MCF 10A (cell line): ENCODE results near the gene C1orf210. TPM values are rescaled to one million over a fixed set of nuclear protein-coding genes. Genes with fewer than 3 reads are reported as not detected.

Source experiments
- BruUV-seq: library from RNA; stranded (reverse); fragments of 400-500 nt; replicated peaks from 2 replicates; lab custom pipeline; 2021; lab: Mats Ljungman, UMichigan
- CTCF ChIA-PET: fragments of 300-600 bp; sonication (Branson Sonifier 250); formaldehyde crosslinking; extraction: SDS; loops from one replicate; lab custom pipeline; 2021; ENCODE audit warnings: antibody characterized with exemption, inconsistent platforms; lab: Yijun Ruan, JAX
- POLR2A ChIA-PET: fragments of 300-600, 350-650 bp; sonication (Branson Sonifier 250); formaldehyde crosslinking; extraction: SDS; loops from one replicate; lab custom pipeline; 2020; ENCODE audit warnings: antibody characterized with exemption, inconsistent platforms; lab: Yijun Ruan, JAX
- DNase-seq: peaks from one replicate; pipeline ENCODE4 v3.0.0-alpha.2; 2018; ENCODE audit not compliant: unreplicated experiment
- H3K27ac Mint-ChIP-seq: one replicate; pipeline ENCODE4 v1.8.0; 2022; ENCODE audit warnings: mild to moderate bottlenecking, low read depth, mixed read lengths; ENCODE audit not compliant: unreplicated experiment
- H3K27me3 Mint-ChIP-seq: one replicate; pipeline ENCODE4 v1.8.0; 2022; ENCODE audit warnings: mixed read lengths; ENCODE audit not compliant: insufficient read depth, unreplicated experiment
- H3K36me3 Mint-ChIP-seq: one replicate; pipeline ENCODE4 v1.8.0; 2022; ENCODE audit warnings: mild to moderate bottlenecking, moderate library complexity, mixed read lengths; ENCODE audit not compliant: insufficient read depth, unreplicated experiment
- H3K4me1 Mint-ChIP-seq: one replicate; pipeline ENCODE4 v1.8.0; 2022; ENCODE audit warnings: mixed read lengths; ENCODE audit not compliant: insufficient read depth, unreplicated experiment
- H3K4me3 Mint-ChIP-seq: one replicate; pipeline ENCODE4 v1.8.0; 2022; ENCODE audit warnings: mild to moderate bottlenecking, moderate library complexity, mixed read lengths; ENCODE audit not compliant: unreplicated experiment
- H3K9me3 Mint-ChIP-seq: one replicate; pipeline ENCODE4 v1.8.0; 2022; ENCODE audit warnings: mixed read lengths; ENCODE audit not compliant: unreplicated experiment
- intact Hi-C: fragments of 100-400 bp; cut with micrococcal nuclease; formaldehyde crosslinking; loops from 2 replicates; pipeline ENCODE4 v1.14.1; 2022
- total RNA-seq: library from RNA; stranded (reverse); gene quantifications from 2 replicates; pipeline ENCODE4 v1.2.3, GENCODE V29; 2022
- TF ChIP-seq, protein P1 (sequence below): fragments of 200-600 bp; IDR thresholded peaks from one replicate; pipeline ENCODE4 v1.8.0; 2022; ENCODE audit warnings: antibody characterized with exemption, mild to moderate bottlenecking; ENCODE audit not compliant: unreplicated experiment

Gene C1orf210
- total RNA-seq, 1 experiment from 2014 or later, result 1.6 TPM

DNA sequence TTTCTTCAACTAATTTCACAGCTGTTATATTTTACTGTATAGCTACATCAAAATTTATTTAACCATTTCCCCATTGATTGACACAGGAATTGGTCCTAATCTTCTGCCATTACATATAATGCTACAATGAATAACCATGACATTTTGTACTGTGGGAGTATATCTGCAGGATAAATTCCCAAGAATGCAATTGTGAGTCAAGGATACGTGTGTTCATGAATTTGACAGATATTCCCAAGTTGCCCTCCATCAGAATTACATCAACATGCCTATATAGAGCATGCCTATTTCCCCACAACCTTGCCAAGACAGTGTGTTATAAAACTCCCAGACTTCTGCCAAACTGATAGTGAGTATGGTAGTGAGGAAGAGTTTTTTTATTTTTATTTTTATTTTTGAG is 12.7 kb upstream of the C1orf210 start:
- BruUV-seq, result no TSS peak
- TF ChIP-seq, protein P1, sequence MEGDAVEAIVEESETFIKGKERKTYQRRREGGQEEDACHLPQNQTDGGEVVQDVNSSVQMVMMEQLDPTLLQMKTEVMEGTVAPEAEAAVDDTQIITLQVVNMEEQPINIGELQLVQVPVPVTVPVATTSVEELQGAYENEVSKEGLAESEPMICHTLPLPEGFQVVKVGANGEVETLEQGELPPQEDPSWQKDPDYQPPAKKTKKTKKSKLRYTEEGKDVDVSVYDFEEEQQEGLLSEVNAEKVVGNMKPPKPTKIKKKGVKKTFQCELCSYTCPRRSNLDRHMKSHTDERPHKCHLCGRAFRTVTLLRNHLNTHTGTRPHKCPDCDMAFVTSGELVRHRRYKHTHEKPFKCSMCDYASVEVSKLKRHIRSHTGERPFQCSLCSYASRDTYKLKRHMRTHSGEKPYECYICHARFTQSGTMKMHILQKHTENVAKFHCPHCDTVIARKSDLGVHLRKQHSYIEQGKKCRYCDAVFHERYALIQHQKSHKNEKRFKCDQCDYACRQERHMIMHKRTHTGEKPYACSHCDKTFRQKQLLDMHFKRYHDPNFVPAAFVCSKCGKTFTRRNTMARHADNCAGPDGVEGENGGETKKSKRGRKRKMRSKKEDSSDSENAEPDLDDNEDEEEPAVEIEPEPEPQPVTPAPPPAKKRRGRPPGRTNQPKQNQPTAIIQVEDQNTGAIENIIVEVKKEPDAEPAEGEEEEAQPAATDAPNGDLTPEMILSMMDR, result no peak
- no peaks in the 10 kb centered on the region for H3K9me3 Mint-ChIP-seq
- intact Hi-C loops, result no loop called here
- H3K4me3 Mint-ChIP-seq, result no peak overlapping the region
- no peak overlapping the region for H3K27ac Mint-ChIP-seq
- DNase-seq, result no peak
- no peaks in the 10 kb centered on the region for H3K36me3 Mint-ChIP-seq
- H3K27me3 Mint-ChIP-seq, result peaks cover 11% of the 10 kb centered on the region
- CTCF ChIA-PET, result interaction anchor here (0.6 kb wide), 1 partner anchor 705 kb away, joined by 3 read pairs; no protein-coding TSS in a partner anchor
- POLR2A ChIA-PET, result no interaction called here
- no peaks in the 10 kb centered on the region for H3K4me1 Mint-ChIP-seq

DNA sequence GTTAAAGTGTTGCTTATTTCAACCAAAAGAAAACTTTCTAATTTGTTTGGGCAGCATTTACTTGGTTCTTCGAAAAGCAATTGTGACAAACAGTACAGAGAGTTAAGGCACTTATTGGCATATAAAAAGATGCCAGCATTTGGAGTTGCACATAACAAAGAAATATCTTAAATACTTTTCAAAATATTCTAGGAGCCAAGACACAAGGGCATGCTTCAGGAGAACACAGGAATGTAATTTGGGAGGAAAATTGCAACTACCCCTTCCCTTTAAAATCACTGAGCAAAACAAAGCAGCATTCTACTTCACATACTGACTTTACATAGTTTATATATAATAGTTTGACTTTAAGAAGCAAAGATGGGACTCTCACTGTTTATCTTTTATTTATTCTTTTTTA is 10.8 kb upstream of the C1orf210 start:
- Mint-ChIP-seq H3K4me1 (no peaks in the 10 kb centered on the region), H3K4me3 (no peak overlapping the region), H3K9me3 (no peaks in the 10 kb centered on the region), H3K27me3 (no peaks in the 10 kb centered on the region), H3K27ac (no peak overlapping the region), H3K36me3 (no peaks in the 10 kb centered on the region)
- ChIA-PET CTCF (interaction anchor here (3.8 kb wide), 1 partner anchor 11 kb away, joined by 24 read pairs; the partner anchor contains the start of gene C1orf210), POLR2A (no interaction called here)
- TF ChIP-seq, protein P1, result no peak
- intact Hi-C loops, result no loop called here
- BruUV-seq, result no TSS peak
- no peak for DNase-seq

DNA sequence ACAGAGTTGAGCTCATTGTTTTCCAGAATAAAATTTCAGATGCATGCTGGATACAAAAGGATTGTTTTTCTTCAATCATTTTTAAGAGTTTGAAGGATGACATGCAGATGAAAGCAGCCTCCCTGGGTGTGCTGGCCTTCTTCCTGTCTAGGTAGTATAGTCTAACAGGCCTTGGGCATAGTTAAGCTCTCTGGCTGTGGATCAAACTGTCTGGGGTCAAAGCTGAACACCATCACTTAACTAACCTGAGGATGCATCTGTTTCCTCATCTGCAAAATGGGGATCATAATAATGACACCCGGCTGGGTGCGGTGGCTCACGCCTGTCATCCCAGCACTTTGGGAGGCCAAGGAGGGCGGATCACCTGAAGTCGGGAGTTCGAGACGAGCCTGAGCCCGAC is 9.4 kb upstream of the C1orf210 start:
- POLR2A ChIA-PET, result interaction anchor here (0.6 to 1.5 kb wide), 5 partner anchors 9 to 97 kb away, joined by 3 to 7 read pairs (median 5); partner anchors contain the start of genes C1orf210 and CDC20
- no TSS peak for BruUV-seq
- TF ChIP-seq, protein P1, result no peak

DNA sequence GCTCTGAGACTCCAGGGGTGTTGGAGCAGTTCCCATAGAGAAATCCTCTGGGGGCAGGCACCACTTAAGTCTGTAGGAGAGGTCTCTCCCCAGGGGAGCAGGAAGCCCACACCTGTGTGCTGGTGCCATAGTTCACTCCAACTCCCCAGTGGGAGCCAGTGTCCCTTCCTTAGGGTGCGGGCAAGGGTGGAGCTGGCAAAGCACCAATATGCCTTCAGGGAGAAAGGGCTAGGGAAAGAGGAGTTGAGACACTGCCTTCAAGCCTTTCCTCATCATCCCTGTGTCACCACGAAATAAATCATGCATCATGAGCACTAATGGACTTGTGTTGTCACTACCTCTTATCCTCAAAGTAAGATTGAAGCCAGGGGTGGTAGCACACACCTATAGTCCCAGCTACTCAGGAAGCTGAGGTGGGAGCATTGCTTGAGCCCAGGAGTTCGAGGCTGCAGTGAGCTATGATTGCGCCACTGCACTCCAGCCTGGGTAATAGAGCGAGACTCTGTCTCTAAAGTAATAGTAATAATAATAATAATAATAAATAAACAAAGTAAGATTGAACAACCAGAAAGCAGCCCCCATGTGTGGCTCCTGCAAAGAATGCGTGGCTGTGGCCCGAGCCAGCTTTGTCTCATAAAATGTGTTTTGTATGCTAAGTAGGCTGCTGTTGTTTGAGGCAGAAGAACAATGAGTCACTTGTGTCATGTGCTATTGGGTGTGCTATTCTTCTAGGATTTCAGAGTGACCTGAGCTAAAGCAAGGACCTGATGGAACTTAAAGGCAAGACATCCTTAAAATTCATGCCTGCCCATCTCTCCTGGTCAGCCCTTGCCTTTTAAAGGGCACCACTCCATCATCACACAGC is 8.7 kb upstream of the C1orf210 start:
- Mint-ChIP-seq H3K27ac (peak overlapping the region; percentile 19), H3K9me3 (no peaks in the 10 kb centered on the region), H3K4me1 (no peaks in the 10 kb centered on the region), H3K4me3 (no peak overlapping the region), H3K27me3 (no peaks in the 10 kb centered on the region), H3K36me3 (no peaks in the 10 kb centered on the region)
- intact Hi-C loops, result no loop called here
- peak; percentile 50 for DNase-seq
- BruUV-seq, result no TSS peak
- POLR2A ChIA-PET, result interaction anchor here (0.6 to 1.5 kb wide), 6 partner anchors 8 to 98 kb away, joined by 3 to 7 read pairs (median 5); partner anchors contain the start of genes C1orf210 and CDC20
- TF ChIP-seq, protein P1, result no peak
- CTCF ChIA-PET, result interaction anchor here (0.5 to 3.8 kb wide), 2 partner anchors 9 to 68 kb away, joined by 3 to 24 read pairs; partner anchors contain the start of gene C1orf210

More for the DNA sequence above, 9.4 kb upstream of the C1orf210 start:
- Mint-ChIP-seq H3K36me3 (no peaks in the 10 kb centered on the region), H3K4me1 (no peaks in the 10 kb centered on the region), H3K27me3 (no peaks in the 10 kb centered on the region), H3K27ac (peak overlapping the region; percentile 19), H3K4me3 (no peak overlapping the region), H3K9me3 (no peaks in the 10 kb centered on the region)
- intact Hi-C loops, result no loop called here
- CTCF ChIA-PET, result interaction anchor here (0.5 to 3.8 kb wide), 2 partner anchors 10 to 69 kb away, joined by 3 to 24 read pairs; partner anchors contain the start of gene C1orf210
- DNase-seq, result no peak
